SKM-1 treated with dmso at 0.1 percent for 144 hours (cell line): ENCODE data around the gene PATE4.
"Not testable (repeated sequence)": the region's sequence is repeated elsewhere in the genome, so short reads cannot be mapped to it uniquely, and the experiment has no call there.

ENCODE experiments used
- DNase-seq: peaks from one replicate; lab custom pipeline; 2025; ENCODE audit not compliant: unreplicated experiment; lab: John Stamatoyannopoulos, UW

Gene PATE4, protein sequence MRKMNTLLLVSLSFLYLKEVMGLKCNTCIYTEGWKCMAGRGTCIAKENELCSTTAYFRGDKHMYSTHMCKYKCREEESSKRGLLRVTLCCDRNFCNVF

DNA sequence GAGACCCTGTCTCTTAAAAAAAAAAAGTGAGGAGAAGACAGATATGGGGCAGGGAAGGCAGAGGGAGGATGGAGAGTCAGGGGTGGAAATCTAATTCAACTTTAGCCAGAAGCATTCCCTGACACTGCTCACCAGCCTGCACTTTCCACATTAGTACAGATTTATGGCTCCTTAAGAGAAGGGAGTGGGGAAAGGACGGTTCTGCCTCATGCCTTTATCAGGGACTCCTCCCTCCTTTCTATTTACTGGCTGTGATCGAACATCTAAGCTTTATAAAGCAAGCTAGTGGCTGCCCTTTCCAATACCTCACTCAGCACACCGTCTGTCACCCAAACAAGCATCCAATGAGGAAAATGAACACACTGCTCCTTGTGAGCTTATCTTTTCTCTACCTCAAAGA lies at the start of gene PATE4:
Gene PATE4 (plus strand): TSS at position 301 of the 400 bp plus-strand sequence. CDS start 44 bp downstream, at position 345.
- no peak for DNase-seq

DNA sequence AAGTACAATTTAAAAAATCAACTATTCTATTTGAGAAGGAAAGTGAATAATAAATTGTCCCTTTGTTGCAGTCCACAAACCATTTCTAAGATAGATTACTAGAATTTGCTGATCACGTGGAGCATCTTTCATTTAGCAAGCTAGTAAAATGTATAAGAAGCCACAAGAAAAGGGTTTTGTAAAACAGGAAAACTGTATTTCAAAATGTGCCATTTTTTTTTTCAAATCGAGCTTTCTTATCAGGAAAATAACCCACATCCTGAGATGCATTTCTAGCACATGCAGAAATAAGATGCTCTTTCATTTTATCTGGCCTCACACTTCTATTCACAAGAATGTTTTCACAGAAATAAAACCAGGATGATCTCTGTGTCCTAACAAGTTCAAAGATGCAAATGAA lies 48.4 kb upstream of the PATE4 start:
- no peak for DNase-seq

DNA sequence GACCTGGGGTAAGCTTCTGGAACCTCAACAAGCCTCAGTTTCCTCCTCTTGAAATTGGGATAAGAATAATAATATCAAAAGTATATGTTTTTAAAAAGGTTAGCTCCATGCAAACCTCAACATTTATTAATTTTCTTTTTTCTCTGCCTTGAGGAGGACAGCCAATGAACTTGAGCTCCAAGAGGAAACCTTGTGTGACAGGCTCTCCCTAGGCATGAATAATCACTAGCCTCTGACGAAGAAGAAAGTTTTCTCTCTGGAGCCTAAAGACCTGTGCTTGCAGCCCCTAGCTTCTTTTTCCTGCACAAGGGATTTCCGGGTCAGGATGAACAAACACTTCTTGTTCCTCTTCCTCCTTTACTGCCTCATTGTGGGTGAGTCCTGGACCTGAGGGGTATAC lies 45.3 kb upstream of the PATE4 start, which contains the start of gene PATE3:
Gene PATE3 (plus strand): TSS at position 301 of the 400 bp plus-strand sequence. CDS start 25 bp downstream, at position 326.
- DNase-seq: no peak

DNA sequence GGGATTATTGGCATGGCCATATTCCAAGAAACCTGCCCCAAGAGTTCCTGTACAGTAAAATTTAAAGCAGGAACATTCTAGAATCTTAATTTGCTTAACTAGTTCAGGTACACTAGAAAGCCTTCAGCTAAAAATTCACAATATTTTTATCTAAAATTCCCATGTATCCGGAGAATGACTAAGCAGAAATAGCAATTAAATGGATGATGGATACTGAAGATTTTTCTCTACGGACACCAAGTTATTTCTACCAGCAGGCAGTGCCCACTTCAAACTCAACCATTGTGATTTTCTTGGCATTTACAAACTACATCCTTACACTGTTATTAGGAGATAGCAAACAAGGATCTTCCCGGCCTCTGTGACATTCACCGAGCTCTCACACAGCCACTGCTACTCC lies 42.3 kb upstream of the PATE4 start:
- DNase-seq: no peak

DNA sequence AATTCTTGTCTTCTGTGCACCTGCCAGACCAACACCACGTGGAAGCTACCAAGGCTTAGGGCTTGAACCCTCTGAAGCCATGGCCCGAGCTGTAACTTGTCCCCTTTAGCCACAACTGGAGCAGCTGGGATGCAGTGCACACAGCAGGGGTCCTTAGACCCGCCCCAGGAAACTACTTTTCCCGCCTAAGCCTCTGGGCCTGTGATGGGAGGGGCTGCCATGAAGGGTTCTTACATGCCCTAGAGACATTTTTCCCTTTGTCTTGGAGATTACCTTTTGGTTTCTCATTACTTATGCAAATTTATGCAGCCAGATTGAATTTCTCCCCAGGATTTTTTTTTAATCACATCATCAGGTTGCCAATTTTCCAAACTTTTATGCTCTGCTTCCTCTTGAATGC lies 35.5 kb upstream of the PATE4 start:
- DNase-seq: no peak

DNA sequence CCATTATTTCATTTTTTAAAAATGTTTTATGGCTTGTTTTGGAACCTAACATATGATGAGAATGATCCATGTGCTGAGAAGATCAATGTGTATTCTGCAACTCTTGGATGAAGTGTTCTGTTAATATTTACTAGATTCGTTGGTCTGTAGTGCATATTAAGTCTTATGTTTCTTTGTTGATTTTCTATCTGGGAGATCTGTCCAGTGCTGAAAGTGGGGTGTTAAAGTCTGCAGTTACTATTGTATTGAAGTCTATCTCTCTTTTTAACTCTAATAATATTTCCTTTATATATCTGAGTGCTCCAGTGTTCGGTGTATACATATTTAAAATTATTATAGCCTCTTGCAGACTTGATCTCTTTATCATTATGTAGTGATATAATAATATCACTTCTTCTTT lies 33.3 kb upstream of the PATE4 start:
- DNase-seq: no peak

DNA sequence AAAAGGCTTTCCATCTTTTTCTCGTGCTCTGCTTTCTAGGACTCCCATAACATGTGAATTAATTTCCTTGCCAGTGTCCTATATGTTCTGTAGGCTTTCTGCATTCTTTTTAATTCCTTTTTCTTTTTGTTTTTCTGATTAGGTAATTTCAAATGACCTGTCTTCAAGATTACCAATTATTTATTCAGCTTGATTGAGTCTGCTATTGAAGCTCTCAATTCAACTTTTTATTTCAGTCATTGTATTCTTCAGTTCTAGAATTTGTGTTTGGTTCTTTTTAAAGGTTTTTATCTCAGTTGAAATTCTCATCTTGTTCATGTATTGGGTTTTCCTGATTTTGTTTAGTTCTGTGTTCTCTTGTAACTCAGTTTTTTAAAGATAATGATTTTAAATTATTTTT lies 30.7 kb upstream of the PATE4 start:
- no peak for DNase-seq

DNA sequence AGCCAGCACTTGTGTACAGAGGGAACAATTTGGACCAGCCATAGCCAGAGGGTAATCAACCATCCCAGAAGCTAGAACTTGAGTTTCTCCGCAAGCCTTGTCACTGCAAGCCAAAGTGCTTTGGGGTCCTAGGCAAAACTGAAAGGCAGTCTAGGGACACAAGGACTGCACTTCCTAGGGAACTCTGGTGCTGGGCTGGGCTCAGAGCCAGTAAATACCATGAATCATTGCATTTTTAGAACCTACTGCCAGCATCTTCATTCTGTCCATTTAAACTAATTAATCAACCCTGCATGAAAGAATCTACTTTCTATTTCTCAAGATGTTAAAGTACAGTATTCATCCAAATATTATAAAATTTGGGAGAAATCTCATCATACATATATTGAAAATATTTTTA lies 25.2 kb upstream of the PATE4 start:
- no peak for DNase-seq

GRCh38 chr11:125835748-125836147 lies 2.6 kb downstream of the PATE4 start:
- DNase-seq: no peak

DNA sequence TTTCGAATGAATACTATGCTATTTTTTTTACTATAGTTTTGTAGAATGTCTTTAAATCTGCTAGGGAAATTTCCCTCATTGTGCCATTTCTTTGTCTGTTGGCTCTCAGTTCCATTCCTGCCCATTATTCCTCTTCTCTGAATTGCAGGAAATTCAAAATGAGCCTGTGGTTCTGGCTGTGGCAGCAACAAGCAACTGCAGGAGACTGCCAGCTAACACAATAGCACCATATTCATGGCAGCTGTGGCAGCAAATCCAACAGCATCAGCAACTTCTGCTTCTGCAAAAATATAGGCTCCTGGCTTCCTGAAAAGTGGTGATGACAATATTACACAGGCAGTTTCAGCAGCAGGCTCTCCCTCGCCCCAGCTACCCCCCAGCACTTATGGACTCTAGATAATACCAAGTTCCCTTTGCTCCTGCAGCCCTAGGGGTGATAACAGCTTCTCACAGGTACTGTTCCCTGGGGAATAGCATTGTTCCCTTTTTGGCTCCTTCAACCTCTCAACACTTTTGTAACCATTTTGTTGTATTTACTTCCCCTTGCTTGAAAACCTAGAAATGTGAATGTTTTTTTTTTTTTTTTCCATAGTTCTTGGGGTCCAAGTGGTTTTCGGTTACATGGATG lies 9.3 kb downstream of the PATE4 start:
- peak; percentile 24 for DNase-seq

DNA sequence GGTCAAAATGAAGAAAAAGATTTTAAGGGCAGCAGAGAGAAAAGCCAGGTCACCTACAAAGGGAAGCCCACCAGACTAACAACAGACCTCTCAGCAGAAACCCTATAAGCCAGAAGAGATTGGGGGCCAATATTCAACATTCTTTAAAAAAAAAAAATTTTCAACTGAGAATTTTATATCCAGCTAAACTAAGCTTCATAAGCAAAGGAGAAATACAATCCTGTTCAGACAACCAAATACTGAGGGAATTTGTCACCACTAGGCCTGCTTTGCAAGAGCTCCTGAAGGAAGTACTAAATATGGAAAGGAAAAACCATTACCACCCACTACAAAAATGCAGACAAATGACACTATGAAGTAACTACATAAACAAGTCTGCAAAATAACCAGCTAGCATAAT lies 13.1 kb downstream of the PATE4 start:
- no peak for DNase-seq

DNA sequence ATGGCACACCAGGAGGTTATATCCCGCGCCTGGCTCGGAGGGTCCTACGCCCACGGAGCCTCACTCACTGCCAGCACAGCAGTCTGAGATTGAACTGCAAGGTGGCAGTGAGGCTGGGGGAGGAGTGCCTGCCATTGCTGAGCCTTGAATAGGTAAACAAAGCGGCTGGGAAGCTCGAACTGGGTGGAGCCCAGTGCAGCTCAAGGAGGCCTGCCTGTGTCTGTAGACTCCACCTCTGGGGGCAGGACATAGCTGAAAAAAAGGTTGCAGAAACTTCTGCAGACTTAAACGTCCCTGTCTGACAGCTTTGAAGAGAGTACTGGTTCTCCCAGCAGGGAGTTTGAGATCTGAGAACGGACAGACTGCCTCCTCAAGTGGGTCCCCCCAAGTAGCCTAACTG lies 24.6 kb downstream of the PATE4 start:
- not testable (repeated sequence) for DNase-seq

- not testable (repeated sequence) for DNase-seq
Observed at GRCh38 chr11:125862786-125863185, 29.7 kb downstream of the PATE4 start.

DNA sequence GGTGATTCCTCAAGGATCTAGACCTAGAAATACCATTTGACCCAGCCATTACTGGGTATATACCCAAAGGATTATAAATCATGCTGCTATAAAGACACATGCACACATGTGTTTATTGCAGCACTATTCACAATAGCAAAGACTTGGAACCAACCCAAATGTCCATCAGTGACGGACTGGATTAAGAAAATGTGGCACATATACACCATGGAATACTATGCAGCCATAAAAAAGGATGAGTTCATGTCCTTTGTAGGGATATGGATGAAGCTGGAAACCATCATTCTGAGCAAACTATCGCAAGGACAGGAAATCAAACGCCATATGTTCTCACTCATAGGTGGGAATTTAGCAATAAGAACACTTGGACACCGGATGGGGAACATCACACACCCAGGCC lies 32.2 kb downstream of the PATE4 start:
- DNase-seq: not testable (repeated sequence)

DNA sequence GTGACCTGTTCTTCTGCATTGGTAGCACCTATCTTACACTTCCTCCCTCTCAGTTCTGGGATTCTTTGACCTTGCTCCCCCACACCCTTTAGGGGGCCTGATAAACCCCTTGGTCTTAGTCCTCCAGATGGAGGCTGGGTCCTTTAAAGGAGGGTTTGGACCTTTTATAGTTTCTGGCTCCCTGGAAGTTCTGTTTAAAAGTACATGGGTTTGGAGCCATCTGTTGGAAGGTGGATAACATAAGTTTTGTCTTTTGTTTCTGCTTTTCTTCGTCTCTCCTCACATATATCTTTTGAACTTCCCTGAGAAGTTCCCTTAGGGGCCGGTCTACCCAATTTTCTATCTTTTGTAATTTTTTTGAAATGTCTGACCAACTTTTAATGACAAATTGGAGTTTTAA lies 36.4 kb downstream of the PATE4 start:
- DNase-seq: no peak

DNA sequence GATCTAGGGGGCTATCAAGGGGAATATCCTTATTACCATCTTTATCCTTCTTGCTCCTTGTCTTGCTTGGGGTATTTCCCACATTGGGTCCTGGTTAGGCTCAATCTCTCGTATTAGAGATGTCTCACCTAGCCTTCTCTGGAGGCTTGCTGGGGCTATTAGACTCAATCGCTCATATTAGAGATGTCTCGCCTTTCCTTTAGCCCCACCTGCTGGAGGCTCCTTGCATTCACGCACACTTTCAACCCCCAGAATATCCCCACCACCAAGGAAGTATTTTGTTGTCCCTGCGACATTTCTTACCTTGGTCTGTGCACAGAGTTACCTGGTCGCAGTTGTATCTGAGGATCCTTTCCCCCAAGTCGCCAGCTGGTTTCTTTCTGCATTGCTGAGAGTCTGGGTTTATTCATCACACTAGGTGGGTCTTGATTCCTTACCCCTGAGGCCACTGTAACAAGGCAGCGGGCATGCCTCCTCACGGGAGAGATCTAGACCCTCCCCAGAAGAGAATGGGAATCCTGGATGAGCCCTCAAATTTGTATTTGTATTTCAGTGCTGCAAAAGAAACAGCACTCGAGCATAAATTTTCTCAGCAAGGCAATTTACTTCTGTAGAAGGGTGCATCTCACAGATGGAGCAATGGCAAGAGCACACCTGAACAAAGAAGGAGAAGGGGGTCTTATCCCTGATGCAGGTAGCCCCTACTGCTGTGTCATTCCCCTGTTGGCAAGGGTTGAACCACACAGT lies 38.4 kb downstream of the PATE4 start:
- DNase-seq: peak; percentile 53

- DNase-seq: peak; percentile 11
Observed at GRCh38 chr11:125872138-125872491, 39.0 kb downstream of the PATE4 start.

DNA sequence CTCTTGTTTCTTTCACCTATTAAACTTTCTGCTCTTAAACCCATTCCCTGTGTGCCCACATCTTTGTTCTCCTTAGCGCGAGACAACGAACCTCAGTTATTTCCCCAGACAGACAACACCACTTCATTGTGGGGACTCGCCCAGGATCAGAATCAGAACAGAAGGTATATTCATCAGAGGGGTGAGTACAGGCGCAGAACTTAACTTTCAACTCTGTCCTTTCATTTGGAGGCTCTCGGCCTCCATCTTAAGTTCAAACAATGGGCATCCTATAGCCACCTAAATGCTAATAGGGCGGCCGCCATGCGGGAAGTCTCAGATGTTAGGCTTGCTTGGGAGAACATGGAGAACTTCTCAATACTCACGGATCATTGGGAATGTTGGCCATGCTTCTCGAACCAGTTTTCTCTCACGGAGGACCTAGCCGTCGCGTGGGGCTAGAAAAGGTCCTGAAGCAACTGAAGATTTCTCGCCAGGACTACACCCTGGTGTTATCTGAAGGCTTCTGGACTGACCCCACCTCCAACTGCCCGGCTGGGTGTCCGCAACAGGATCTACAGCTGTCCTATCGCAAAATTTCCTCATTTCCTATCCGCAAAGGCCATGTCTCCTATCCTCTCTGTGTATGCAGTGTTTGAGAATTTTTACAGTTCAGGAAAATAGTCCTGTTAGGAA lies 40.9 kb downstream of the PATE4 start:
- no peak for DNase-seq

DNA sequence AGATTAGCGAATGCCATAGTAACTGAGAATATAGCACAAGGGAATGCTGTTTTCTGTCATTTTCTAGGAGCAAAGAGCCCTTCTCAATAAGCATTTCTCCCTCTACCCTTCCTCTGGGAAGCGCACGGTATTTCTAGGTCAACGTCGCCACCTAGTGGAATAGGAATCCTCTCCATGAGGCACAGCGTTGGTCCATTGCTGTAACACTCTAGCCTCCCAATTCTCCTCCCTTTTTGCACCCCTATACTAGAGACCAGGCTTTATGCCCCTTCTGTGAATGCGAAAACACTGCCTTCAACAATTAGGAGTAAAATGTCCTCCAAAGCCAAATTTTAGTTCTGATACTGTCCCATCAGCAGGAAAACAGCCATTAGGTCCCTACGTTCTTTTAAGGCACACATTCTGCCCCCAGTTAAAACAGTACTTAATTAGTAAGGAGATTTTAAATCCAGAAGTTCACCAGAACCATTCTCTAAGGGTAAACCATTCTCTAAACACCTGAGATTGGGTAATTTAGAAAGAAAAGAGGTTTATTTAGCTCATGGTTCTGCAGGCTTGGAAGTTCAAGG lies 41.5 kb downstream of the PATE4 start:
- DNase-seq: peak; percentile 67

DNA sequence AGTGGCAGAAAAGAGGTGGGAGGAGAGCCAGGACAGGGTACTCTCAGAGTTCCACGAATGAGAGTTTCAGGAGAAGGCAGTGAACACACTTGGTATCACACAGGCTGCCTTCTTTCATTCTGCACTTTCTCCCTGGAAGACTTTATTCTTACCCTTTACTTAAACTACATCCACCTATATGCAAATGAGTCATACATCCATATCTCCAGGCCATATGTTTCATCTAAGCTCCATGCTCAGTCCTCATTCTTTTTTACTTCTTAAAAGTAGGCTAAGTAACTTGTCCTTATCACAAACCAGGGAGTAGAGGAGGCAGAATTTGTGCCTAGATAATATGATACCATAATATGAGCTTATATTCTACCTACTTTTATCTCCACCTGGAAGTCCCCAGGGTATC lies 48.2 kb downstream of the PATE4 start:
- DNase-seq: no peak

GRCh38 chr11:125883375-125883774 lies 50.3 kb downstream of the PATE4 start:
- no peak for DNase-seq

DNA sequence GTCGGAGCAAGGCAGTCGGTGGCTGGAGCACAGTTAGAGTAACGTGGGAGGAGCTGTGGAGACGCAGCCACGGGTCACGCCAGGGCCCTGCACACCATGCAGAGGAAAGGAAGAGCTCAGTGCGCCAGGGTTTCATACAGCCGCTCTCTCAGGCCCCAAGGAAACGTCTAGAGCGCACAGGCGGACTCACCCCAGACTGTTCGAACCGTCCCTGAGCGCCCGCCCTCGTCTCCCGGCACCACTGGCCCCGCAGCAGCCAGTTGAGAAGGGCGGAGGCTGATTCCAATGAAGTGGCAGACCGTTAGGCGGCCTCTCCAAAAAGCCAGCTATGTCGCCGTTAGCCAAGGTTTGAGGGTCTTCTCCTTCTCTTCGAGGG lies 53.9 kb downstream of the PATE4 start:
- DNase-seq: no peak
